ENCODE results near the gene EOGT.

Gene EOGT

DNA sequence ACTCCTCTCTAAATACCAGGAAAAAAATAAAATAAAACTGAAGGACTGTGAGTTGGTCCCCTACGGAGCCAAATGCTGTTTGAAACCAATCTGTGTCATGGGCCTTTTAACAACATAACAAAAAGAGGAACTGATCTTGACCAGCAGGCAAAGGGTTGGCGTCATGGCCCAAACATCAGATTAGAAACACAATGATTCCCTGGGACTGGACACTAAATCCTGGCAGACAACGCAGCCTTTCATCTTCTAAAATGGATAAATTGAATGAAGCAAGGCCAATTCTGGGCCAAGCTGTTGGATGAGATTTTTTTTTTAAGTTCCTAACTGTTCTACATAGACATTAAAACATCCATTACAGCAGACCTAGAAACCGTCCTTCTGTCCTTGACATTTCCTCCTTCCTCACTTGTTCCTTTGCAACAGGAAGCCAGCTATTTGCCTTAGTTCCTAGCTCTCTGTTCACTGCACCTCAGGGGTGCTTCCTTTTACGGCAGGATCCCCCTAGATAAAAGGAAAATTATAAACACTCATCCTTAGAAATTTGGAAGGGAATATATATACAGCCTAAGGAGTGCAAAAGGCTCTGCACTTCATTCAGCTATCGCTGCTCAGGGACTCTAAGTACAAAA is 59.6 kb downstream of the EOGT start:
- DNase-seq: no peak

DNA sequence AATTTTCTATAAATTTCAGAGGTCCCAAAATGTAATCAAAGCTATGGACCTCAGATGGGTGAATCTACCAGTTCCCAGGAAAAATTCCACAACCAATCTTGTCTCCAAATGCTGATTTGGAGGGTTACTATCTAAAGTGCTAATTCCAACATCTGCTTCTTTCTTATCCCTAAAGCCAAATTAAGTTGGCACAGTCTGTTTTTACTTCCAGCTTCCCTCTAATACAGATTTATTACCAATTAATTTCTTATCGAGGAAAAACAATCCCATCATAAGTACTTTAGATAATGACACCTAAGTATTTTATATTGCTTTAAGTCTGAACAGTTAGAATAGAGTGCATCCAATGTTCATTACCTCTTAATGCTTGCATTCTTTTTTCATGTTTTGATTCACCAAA is 68.3 kb downstream of the EOGT start:
- no peak for DNase-seq

DNA sequence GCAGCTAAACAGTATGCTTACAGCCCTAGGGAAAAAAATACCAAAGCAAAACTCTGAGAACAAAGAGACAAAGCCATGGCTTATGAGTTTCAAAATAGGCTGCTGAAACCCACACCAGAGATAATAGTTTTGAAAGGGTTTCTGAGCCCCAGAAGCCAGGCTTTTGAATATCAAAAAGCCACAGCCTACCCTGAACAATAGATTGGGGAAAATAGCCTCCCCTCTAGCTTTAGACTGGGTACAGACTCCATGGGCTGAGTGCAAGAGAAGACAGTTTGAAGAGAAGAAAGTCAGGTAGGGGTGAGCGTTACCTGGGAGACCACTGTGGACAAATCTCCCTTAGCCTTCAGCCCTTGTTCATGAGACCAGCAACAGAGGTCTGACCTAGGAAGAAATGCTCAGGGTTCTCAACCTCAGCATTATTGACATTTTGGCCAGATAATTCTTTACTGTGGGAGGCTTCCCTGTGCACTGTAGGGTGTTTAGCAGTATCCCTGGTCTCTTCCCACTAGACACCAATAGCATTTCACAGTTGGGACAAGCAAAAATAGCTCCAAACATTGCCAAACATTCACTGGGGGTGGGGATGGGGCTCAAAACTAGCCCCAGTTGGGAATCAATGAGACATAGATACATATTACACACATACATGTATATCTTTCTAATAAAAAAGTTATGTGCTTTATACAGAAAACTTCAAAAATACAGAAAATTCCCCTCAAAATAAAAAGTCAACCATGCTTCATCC is 69.6 kb downstream of the EOGT start:
- no peak for DNase-seq

DNA sequence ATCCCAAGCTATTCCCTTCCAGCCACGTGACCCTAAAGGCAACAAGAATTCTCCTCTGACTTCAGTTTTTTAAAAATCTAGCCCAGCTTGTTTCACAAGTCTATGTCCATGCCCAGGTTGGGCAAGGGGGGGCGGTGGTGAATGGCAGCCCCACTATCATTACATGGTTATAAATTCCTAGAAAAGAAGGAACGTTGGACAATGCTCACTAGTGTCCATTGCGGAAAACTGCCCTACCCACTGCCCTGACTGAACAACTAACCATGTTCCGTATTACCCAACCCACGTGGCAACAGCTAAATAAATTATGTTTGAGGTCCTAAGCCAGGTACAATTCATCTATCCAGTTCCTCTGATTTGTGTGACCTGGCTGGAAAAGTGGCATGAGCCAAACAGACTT is 72.4 kb downstream of the EOGT start:
- DNase-seq: no peak

DNA sequence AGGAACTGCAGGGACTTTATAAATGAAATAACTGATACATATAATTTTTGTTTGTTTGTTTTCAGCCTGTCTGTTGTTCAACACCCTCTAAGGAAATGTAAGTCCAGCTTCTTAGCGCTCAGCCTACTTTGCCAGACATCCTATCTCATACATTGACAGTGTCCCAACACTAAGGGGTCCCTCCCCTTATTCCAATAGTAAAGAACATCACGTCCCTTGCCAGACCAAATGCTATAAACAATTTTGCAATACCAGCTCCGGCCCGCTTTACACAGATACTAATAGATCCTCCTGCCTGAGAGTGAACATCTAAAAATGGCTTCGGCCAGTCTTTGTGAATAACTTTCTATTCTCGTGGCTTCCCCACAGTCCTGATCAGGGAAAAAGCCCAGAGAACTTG is 76.6 kb downstream of the EOGT start:
- no peak for DNase-seq

DNA sequence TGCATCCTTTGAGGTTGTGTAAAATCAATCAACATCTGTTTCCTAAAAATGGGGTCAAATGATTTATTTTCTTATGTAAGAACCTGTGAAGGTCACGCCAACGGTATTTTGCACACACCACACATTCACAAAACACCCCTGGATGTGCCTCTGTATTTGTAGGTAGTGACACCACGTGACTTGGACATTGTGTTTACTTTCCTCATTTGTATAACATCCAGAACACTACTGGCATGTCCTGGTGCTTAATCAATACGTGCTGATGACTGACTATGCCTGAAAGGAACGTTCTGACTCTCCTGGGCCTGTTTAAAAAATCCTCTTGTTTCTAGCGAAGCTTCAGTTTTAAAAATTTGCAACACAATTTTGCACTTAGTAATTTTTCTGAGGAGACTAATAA is 77.7 kb downstream of the EOGT start:
- DNase-seq: no peak

DNA sequence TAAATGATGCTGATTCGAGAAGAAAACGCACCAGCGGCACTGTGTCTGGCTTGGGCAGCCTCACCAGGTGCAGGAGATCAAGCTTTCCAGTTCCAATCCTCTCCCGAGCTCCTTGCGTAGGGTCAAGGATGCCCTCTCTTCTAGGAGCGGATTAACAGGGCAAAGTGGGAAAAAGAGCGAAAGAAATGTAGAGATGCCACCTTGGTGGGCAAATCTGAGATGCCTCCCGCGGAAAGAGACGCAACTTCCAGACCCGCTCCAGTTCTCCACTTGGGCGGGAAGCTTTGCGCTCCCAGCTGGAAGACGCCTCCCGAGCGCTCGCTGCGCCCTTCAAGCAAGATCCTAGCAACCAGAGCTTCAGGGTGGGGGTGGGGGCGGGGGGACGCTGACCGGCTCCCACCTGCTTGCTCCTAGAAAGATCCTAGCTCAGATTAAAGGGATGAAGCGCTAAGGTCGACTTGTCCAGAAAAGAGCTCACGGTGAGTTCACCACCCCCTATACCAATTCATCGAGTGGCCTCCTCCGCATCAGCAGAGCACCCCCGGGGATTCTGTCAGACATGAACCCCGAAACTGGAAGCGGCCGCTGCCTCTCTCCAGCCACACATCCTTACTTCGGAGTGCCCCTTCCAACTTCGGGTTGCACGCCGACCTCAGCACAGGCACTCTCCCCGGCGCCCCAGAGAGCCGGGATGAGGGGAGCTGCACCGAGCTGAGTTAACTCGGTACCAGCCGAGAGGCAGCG is 81.9 kb downstream of the EOGT start:
- no peak for DNase-seq
